GM12878 (cell line): ENCODE measurements around the gene CFAP299. TPM values are rescaled to one million over a fixed set of nuclear protein-coding genes. Genes with fewer than 3 reads are reported as not detected.

Experiments
- ATAC-seq: fragments of 200-7000 bp; cut with Tn5 transposase; 3 replicates; pipeline ENCODE4 v1.9.1; 2020; ENCODE audit warnings: mild to moderate bottlenecking, moderate library complexity
- BruUV-seq: library from RNA; stranded (reverse); fragments of 400-500 nt; replicated peaks from 2 replicates; lab custom pipeline; 2021; lab: Mats Ljungman, UMichigan
- CTCF ChIA-PET: fragments of 300-600 bp; sonication (Branson Sonifier 250); formaldehyde crosslinking; extraction: SDS; loops from one replicate; lab custom pipeline; 2021; ENCODE audit warnings: inconsistent platforms; lab: Yijun Ruan, JAX
- POLR2A ChIA-PET: fragments of 350-600 bp; formaldehyde crosslinking; extraction: SDS; loops from one replicate; lab custom pipeline; 2021; ENCODE audit warnings: inconsistent platforms; lab: Charles Lee
- RAD21 ChIA-PET: fragments of 300-600 bp; sonication (Branson Sonifier 250); formaldehyde crosslinking; loops from one replicate; lab custom pipeline; 2023; ENCODE audit warnings: antibody characterized with exemption; ENCODE audit not compliant: unreplicated experiment; lab: Charles Lee
- SMC1A ChIA-PET: fragments of 300-600 bp; sonication (Branson Sonifier 250); formaldehyde crosslinking; loops from one replicate; lab custom pipeline; 2023; ENCODE audit not compliant: unreplicated experiment, uncharacterized antibody; lab: Charles Lee
- DNase-seq: peaks from one replicate; pipeline ENCODE4 v3.0.0-alpha.2; 2011; ENCODE audit warnings: low read depth, low spot score
- FAIRE-seq: peaks from 3 replicates; lab custom pipeline; 2011; peaks lifted over from hg19 to GRCh38; lab: Jason Lieb, UNC
- H2AFZ ChIP-seq: 2 replicates; pipeline ENCODE4 v1.6.0; 2011; ENCODE audit warnings: low read depth, low read length, control low read depth; ENCODE audit not compliant: control insufficient read depth
- H3K27ac ChIP-seq: 2 replicates; pipeline ENCODE4 v1.5.1; 2011; ENCODE audit warnings: control low read depth; ENCODE audit not compliant: control insufficient read depth, insufficient read depth
- H3K27me3 ChIP-seq, 2 experiments: replicated peaks in 1 of 2; 2 replicates each; pipeline versions ENCODE4 v1.6.0 to v1.6.1; 2011; ENCODE audit warnings: low read length in 1 of 2; ENCODE audit not compliant: control insufficient read depth in 2 of 2, insufficient read depth in 2 of 2
- H3K36me3 ChIP-seq, 2 experiments: 2 replicates each; pipeline ENCODE4 v1.5.1; 2011; ENCODE audit warnings: low read length in 1 of 2; ENCODE audit not compliant: control insufficient read depth in 2 of 2, insufficient read depth in 2 of 2
- H3K4me1 ChIP-seq: 2 replicates; pipeline ENCODE4 v1.6.1; 2011; ENCODE audit warnings: mild to moderate bottlenecking, low read length, moderate library complexity, mixed read lengths; ENCODE audit not compliant: control insufficient read depth, insufficient read depth
- H3K4me2 ChIP-seq: 2 replicates; pipeline ENCODE4 v1.6.0; 2011; ENCODE audit warnings: control low read depth; ENCODE audit not compliant: control insufficient read depth, insufficient read depth
- H3K4me3 ChIP-seq: fragments of 200-600 bp; sonication (generic); 2 replicates; pipeline ENCODE4 v1.5.1; 2016
- H3K79me2 ChIP-seq: 2 replicates; pipeline ENCODE4 v1.6.0; 2011; ENCODE audit warnings: low read length; ENCODE audit not compliant: control insufficient read depth, insufficient read depth
- H3K9ac ChIP-seq: 2 replicates; pipeline ENCODE4 v1.8.0; 2011; ENCODE audit warnings: low read length, control low read depth, mixed read lengths; ENCODE audit not compliant: control insufficient read depth, insufficient read depth
- H3K9me3 ChIP-seq: replicated peaks from 3 replicates; pipeline ENCODE4 v1.5.1; 2011; ENCODE audit warnings: mild to moderate bottlenecking, low read length; ENCODE audit not compliant: control insufficient read depth, insufficient read depth
- H4K20me1 ChIP-seq: 2 replicates; pipeline ENCODE4 v1.6.0; 2011; ENCODE audit not compliant: control insufficient read depth, insufficient read depth
- BHLHE40 ChIP-seq, 2 experiments: fragments of 450-650 bp in 1 of 2; IDR thresholded peaks; 2 replicates each; pipeline ENCODE4 v1.6.1; 2011 to 2017; ENCODE audit warnings: low read depth in 2 of 2, borderline replicate concordance in 1 of 2, improper control_type of control experiment in 1 of 2, low read length in 1 of 2, mild to moderate bottlenecking in 1 of 2
- FOXK2 ChIP-seq: fragments of 450-650 bp; IDR thresholded peaks from 2 replicates; pipeline ENCODE4 v1.6.1; 2017; ENCODE audit warnings: mild to moderate bottlenecking, moderate library complexity
- HDAC2 ChIP-seq: fragments of 200-600 bp; sonication (generic); IDR thresholded peaks from 2 replicates; pipeline ENCODE4 v1.6.1; 2017
- IRF4 ChIP-seq: IDR thresholded peaks from 2 replicates; pipeline ENCODE4 v1.6.1; 2011; ENCODE audit warnings: low read depth, low read length
- NFYA ChIP-seq: IDR thresholded peaks from 2 replicates; pipeline ENCODE4 v1.6.1; 2011; ENCODE audit warnings: low read depth, mild to moderate bottlenecking, low read length, improper control_type of control experiment, borderline replicate concordance
- NKRF ChIP-seq: fragments of 450-650 bp; conservative IDR thresholded peaks from 2 replicates; pipeline ENCODE4 v1.6.1; 2017; ENCODE audit warnings: mild to moderate bottlenecking, moderate library complexity
- POLR2AphosphoS5 ChIP-seq: IDR thresholded peaks from 2 replicates; pipeline ENCODE4 v1.6.1; 2011; ENCODE audit warnings: mild to moderate bottlenecking, low read length, inconsistent platforms
- ZBTB4 ChIP-seq: fragments of 450-650 bp; formaldehyde crosslinking; IDR thresholded peaks from 2 replicates; pipeline ENCODE4 v1.4.0; 2022; ENCODE audit warnings: mild to moderate bottlenecking, moderate library complexity
- ZNF622 ChIP-seq: fragments of 450-650 bp; IDR thresholded peaks from 2 replicates; pipeline ENCODE4 v1.6.1; 2017; ENCODE audit warnings: mild to moderate bottlenecking, inconsistent platforms
- ZSCAN29 ChIP-seq: fragments of 450-650 bp; IDR thresholded peaks from 2 replicates; pipeline ENCODE4 v1.6.1; 2017; ENCODE audit warnings: mild to moderate bottlenecking, moderate library complexity
- WGBS: methylation state at CpG from one replicate; pipeline ENCODE4 v1.1.6; 2016; ENCODE audit warnings: low lambda C conversion rate; ENCODE audit not compliant: insufficient replicate concordance, insufficient coverage; ENCODE audit errors: missing lambda C conversion rate; 5-methylcytosine and 5-hydroxymethylcytosine counted together
- in situ Hi-C: fragments of 300-500 bp; cut with MboI; formaldehyde crosslinking; loops from 9 replicates; pipeline ENCODE4 v1.14.3; 2018; ENCODE audit warnings: mixed read lengths
- intact Hi-C: fragments of 100-400 bp; cut with micrococcal nuclease; formaldehyde crosslinking; loops from one replicate; pipeline ENCODE4 v1.14.2; 2022; ENCODE audit not compliant: unreplicated experiment
- polyA plus RNA-seq, 11 experiments: library from polyadenylated mRNA; depleted of rRNA in 4 of 11; unstranded in 6 of 11; stranded (reverse) in 5 of 11; fragments of >200 nt; fragmentation: Nextera tagmentation in 4 of 11; fragmentation: Illumina TruSeq in 1 of 11; extraction: Ambion mirVana in 4 of 11; extraction: Trizol in 1 of 11; gene quantifications; 1 replicate in 1 of 11; 2 replicates in 10 of 11; pipeline versions ENCODE4 v1.2.1 to v1.2.3, GENCODE V29; 2011 to 2016; ENCODE audit warnings: inconsistent platforms in 2 of 11, missing spikeins in 2 of 11, low read depth in 1 of 11
- total RNA-seq, 4 experiments: library from RNA; depleted of rRNA in 3 of 4; stranded (reverse); fragments of >200 nt in 3 of 4; fragmentation: Illumina TruSeq in 1 of 4; extraction: Trizol in 1 of 4; gene quantifications; 2 replicates each; pipeline versions ENCODE4 v1.2.1 to v1.2.3, GENCODE V29; 2013 to 2021
- TF ChIP-seq, protein P1 (sequence below): fragments of 450-650 bp; IDR thresholded peaks from 2 replicates; pipeline ENCODE4 v1.6.1; 2017; ENCODE audit warnings: borderline replicate concordance

The CFAP299 gene
- total and polyA plus RNA-seq, 10 of the 15 experiments (the other 5 are each of a cell fraction or from before 2014, with no cell fraction given), result 0.06 to 0.34 TPM; not detected in 8

DNA sequence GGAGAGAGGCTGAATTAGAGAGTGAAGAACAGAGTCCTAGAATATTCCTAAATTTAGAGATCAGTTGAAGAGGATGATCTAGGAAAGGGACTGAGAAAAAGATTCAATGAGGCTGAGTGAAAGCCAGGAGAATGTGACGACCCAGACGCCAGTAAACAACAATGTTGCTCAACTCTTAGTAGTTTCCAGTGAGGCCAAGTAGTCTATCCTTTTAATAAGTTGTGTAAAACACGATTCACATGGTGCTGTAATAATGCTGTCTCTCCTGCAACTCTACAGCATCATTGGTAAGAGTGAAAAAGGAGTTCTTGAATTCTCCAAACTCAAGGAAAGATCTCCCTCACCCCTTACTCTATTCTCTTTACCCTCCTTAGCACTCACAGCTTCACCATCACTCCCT, 140.3 kb downstream of the CFAP299 start (continued):
- no peak for TF ChIP-seq ZSCAN29
- TF ChIP-seq, protein P1, sequence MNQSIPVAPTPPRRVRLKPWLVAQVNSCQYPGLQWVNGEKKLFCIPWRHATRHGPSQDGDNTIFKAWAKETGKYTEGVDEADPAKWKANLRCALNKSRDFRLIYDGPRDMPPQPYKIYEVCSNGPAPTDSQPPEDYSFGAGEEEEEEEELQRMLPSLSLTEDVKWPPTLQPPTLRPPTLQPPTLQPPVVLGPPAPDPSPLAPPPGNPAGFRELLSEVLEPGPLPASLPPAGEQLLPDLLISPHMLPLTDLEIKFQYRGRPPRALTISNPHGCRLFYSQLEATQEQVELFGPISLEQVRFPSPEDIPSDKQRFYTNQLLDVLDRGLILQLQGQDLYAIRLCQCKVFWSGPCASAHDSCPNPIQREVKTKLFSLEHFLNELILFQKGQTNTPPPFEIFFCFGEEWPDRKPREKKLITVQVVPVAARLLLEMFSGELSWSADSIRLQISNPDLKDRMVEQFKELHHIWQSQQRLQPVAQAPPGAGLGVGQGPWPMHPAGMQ, result no peak

DNA sequence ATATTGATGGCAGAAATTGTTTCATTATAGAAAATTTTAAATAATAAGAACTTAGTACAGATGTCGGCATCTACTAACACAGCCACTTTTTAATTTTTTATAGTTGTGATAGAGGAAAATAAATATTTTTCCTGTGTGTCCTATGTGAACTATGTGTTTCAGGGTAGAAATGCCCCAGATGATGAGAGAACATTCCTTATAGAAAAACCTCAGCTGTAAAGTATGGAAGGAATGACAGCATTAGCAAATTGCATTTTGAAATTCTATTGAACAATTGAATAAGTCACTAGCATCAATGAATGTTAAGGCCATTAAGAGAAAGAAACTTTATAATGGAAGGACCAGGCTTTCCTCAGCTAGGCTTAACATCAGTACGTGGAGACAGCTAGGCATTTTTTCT, 149.2 kb downstream of the CFAP299 start:
- FAIRE-seq, result no peak
- BruUV-seq, result no TSS peak

More for the DNA sequence above, 149.2 kb downstream of the CFAP299 start:
- Histone ChIP-seq H3K27me3 (no peaks in the 10 kb centered on the region), H4K20me1 (no peaks in the 10 kb centered on the region), H3K4me1 (no peaks in the 10 kb centered on the region), H3K4me3 (no peak overlapping the region), H3K36me3 (no peaks in the 10 kb centered on the region), H3K9me3 (no peaks in the 10 kb centered on the region), H3K79me2 (no peaks in the 10 kb centered on the region), H3K9ac (no peak overlapping the region), H3K4me2 (no peak overlapping the region), H2AFZ (no peak overlapping the region), H3K27ac (no peak overlapping the region)
- ChIA-PET POLR2A (no interaction called here), CTCF (interaction anchor here (0.8 kb wide), 1 partner anchor 119 kb away, joined by 3 read pairs; no protein-coding TSS in a partner anchor), SMC1A (no interaction called here), RAD21 (no interaction called here)
- TF ChIP-seq FOXK2 (no peak), NFYA (no peak), POLR2AphosphoS5 (no peak), BHLHE40 (IDR thresholded peaks at IDR 0.05; ENCODE audit: borderline replicate concordance in 1 of 2, low read depth in 2 of 2, low read length in 1 of 2) (no peak), IRF4 (no peak), ZBTB4 (CRISPR knock-in tag) (no peak), HDAC2 (no peak), NKRF (no peak), ZNF622 (no peak)
- in situ Hi-C loops, result no loop called here
- ATAC-seq (no peak), DNase-seq (no peak)
- intact Hi-C loops, result no loop called here
- 48% methylated on average over 2 of the region's 2 CpGs for WGBS
